ENCODE measurements around the gene DLL1. TPM values are rescaled to one million over a fixed set of nuclear protein-coding genes. Genes with fewer than 3 reads are reported as not detected.

Gene DLL1
- total RNA-seq, 4 donors from 2014 or later, result 3.3 to 7.9 (median 6.6) TPM

DNA sequence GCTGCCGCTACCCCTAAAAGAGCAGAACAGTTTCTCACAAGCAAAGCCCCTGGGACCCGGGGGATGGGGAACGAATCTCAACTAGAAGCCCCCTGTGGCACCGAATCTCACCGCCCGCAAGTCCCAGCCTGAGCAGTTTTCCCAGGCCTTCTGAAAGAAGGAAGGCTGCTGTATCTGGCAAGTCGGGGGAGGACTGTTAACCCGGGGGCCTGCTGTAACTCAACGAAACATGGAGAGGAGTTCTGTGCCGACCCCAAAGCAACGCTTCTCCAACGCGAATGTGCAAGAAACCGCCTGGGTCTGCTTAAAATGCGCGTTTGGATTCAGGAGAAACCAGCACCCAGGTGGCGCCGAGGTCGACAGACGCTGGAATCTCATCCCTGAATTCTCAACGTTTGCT, 34.2 kb downstream of the DLL1 start:
- 88 to 90% methylated on average over 21 of the region's 21 CpGs for WGBS, 2 donors
- DNase-seq (ENCODE audit: low spot score in 2 of 2), result no peak
- no peak overlapping the region for H3K27ac ChIP-seq
- no peak for TF ChIP-seq EP300 (IDR thresholded peaks at IDR 0.05)
- TF ChIP-seq, protein P1, sequence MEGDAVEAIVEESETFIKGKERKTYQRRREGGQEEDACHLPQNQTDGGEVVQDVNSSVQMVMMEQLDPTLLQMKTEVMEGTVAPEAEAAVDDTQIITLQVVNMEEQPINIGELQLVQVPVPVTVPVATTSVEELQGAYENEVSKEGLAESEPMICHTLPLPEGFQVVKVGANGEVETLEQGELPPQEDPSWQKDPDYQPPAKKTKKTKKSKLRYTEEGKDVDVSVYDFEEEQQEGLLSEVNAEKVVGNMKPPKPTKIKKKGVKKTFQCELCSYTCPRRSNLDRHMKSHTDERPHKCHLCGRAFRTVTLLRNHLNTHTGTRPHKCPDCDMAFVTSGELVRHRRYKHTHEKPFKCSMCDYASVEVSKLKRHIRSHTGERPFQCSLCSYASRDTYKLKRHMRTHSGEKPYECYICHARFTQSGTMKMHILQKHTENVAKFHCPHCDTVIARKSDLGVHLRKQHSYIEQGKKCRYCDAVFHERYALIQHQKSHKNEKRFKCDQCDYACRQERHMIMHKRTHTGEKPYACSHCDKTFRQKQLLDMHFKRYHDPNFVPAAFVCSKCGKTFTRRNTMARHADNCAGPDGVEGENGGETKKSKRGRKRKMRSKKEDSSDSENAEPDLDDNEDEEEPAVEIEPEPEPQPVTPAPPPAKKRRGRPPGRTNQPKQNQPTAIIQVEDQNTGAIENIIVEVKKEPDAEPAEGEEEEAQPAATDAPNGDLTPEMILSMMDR (IDR thresholded peaks at IDR 0.05), result no peak
- no peak for TF ChIP-seq POLR2A (IDR thresholded peaks at IDR 0.05)
- no peaks in the 10 kb centered on the region for H3K9me3 ChIP-seq
- no peak overlapping the region for H3K4me3 ChIP-seq
- no peaks in the 10 kb centered on the region for H3K4me1 ChIP-seq
- peaks cover 0 to 3% of the 10 kb centered on the region in 2 donors for H3K27me3 ChIP-seq
- no peaks in the 10 kb centered on the region for H3K36me3 ChIP-seq

DNA sequence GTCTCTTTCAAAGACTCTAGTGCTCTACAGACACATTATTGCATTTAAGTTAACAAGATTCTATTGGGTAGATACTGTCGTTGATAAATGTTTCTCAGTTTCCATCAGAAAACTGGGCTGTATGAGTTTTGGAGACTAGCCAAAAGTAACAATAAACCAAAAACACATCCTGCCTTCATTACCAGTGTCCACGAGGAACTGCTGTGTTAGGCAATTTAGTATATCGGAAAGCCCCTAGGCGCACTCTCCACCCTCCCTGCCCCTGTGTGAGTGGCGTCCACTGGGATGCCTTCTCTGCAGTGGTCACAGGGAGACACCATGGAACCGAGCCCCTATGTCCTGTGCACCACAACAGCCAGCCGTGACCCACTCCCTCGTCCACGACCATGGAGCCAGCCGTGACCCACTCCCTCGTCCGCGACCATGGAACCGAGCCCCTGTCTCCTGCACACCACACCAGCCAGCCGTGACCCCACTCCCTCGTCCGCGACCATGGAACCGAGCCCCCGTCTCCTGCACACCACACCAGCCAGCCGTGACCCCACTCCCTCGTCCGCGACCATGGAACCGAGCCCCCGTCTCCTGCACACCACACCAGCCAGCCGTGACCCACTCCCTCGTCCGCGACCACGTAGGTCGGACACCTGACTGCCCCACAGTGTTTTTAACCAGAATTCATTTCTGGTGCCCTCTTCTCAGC, 35.3 kb downstream of the DLL1 start:
- H3K27me3 ChIP-seq, result no peaks in the 10 kb centered on the region
- no peak overlapping the region for H3K27ac ChIP-seq
- DNase-seq (ENCODE audit: low spot score in 2 of 2), result no peak
- H3K4me3 ChIP-seq, result no peak overlapping the region
- no peaks in the 10 kb centered on the region for H3K9me3 ChIP-seq
- TF ChIP-seq POLR2A (IDR thresholded peaks at IDR 0.05) (no peak), EP300 (IDR thresholded peaks at IDR 0.05) (no peak)
- TF ChIP-seq, protein P1 (IDR thresholded peaks at IDR 0.05), result no peak
- no peaks in the 10 kb centered on the region for H3K36me3 ChIP-seq
- no peaks in the 10 kb centered on the region for H3K4me1 ChIP-seq
- WGBS, 2 donors, result 82 to 85% methylated on average over 32 of the region's 32 CpGs

DNA sequence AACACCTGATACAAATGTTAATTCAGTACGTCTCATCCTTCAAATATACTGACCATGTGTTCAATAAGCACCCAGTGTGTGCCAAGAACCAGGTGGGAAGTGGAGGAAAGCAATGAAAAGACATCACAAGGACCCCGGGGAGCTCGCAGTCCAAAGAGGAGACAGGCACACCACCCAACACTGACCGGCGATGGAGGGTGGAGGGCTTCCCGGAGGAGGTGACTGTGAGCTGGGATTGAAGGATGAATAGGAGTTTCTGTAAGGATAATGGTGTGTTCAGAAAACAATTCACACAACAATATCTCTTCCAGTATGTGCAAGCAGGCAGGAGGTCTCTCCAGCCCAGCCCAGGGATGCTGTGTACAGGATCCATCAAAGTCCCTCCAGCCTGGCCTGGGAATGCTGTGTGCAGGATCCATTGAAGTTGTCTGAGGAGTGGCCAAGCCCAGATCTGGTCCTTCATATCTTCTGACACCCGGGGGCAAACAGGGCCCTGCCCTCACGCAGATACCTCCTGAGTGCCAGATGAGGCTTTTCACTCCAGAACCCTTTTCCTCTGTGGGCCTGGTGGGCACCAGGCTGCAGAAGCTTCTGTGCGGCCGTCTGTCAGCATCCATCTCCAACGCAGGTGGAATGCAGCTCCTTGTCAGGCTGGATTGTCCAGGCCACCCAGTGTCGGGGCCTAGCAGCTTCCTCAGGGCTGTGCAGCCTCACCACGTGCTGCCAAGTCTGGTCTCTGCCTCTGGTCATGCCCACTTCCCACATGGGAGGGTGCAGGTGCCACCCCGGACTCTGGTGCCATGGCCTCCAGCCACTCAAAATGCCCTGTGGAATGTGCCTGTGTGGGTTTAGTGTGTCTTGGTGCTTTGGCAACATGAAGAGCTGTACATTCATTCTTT, 36.3 kb downstream of the DLL1 start:
- H3K27me3 ChIP-seq, result peaks cover 0 to 2% of the 10 kb centered on the region in 2 donors
- WGBS, 2 donors, result 83 to 90% methylated on average over 14 of the region's 14 CpGs
- no peak overlapping the region for H3K4me3 ChIP-seq
- DNase-seq (ENCODE audit: low spot score in 2 of 2), result no peak
- H3K27ac ChIP-seq, result no peak overlapping the region
- H3K9me3 ChIP-seq, result no peaks in the 10 kb centered on the region
- TF ChIP-seq EP300 (IDR thresholded peaks at IDR 0.05) (no peak), POLR2A (IDR thresholded peaks at IDR 0.05) (no peak)
- TF ChIP-seq, protein P1 (IDR thresholded peaks at IDR 0.05), result no peak
- H3K4me1 ChIP-seq, result no peaks in the 10 kb centered on the region
- H3K36me3 ChIP-seq, result no peaks in the 10 kb centered on the region

- 74 to 81% methylated on average over 9 of the region's 9 CpGs for WGBS, 2 donors
- H3K4me1 ChIP-seq, result no peaks in the 10 kb centered on the region
Measured at GRCh38 chr6:170253910-170254269, 37.0 kb downstream of the DLL1 start.

More at GRCh38 chr6:170253910-170254269, 37.0 kb downstream of the DLL1 start:
- Histone ChIP-seq H3K36me3 (no peaks in the 10 kb centered on the region), H3K4me3 (no peak overlapping the region), H3K9me3 (no peaks in the 10 kb centered on the region), H3K27me3 (peaks cover 0 to 9% of the 10 kb centered on the region in 2 donors), H3K27ac (no peak overlapping the region)
- no peak for DNase-seq (ENCODE audit: low spot score in 2 of 2)
- TF ChIP-seq, protein P1 (IDR thresholded peaks at IDR 0.05), result no peak
- no peak for TF ChIP-seq EP300 (IDR thresholded peaks at IDR 0.05)
